HepG2 (cell line): ENCODE measurements around the gene ST7L. TPM values are rescaled to one million over a fixed set of nuclear protein-coding genes. Genes with fewer than 3 reads are reported as not detected.

ENCODE experiments used
- ARNT2 ChIP-seq: sonication (generic); formaldehyde crosslinking; IDR thresholded peaks from 2 replicates; pipeline ENCODE4 v1.8.0; 2022; ENCODE audit warnings: mild to moderate bottlenecking, low read depth, missing genetic modification reagents, moderate library complexity
- ATF7-NPFF ChIP-seq: sonication (generic); formaldehyde crosslinking; IDR thresholded peaks from 2 replicates; pipeline ENCODE4 v1.8.1; 2023; ENCODE audit warnings: mild to moderate bottlenecking, low read depth, missing genetic modification reagents, moderate library complexity
- BATF2 ChIP-seq: sonication (generic); formaldehyde crosslinking; IDR thresholded peaks from 2 replicates; pipeline ENCODE4 v1.8.0; 2022; ENCODE audit warnings: mild to moderate bottlenecking, missing genetic modification reagents, moderate library complexity
- CBX2 ChIP-seq, 2 experiments: fragments of 200-600 bp in 1 of 2; sonication (generic); formaldehyde crosslinking in 1 of 2; IDR thresholded peaks; 2 replicates each; pipeline versions ENCODE4 v1.7.0 to v1.8.1; 2018 to 2022; ENCODE audit warnings: low read depth in 2 of 2, low read length in 1 of 2, mild to moderate bottlenecking in 1 of 2, missing genetic modification reagents in 1 of 2
- DNMT1 ChIP-seq: sonication (generic); formaldehyde crosslinking; IDR thresholded peaks from 2 replicates; pipeline ENCODE4 v1.5.1; 2020; ENCODE audit warnings: mild to moderate bottlenecking, missing genetic modification reagents
- DZIP1 ChIP-seq: sonication (generic); formaldehyde crosslinking; IDR thresholded peaks from 2 replicates; pipeline ENCODE4 v1.5.0; 2020; ENCODE audit warnings: mild to moderate bottlenecking, missing genetic modification reagents
- EP300 ChIP-seq, 3 experiments: sonication (generic) in 1 of 3; formaldehyde crosslinking in 1 of 3; IDR thresholded peaks; 2 replicates each; pipeline versions ENCODE4 v1.5.1 to v1.6.1; 2011 to 2020; ENCODE audit warnings: low read depth in 2 of 3, low read length in 2 of 3, borderline replicate concordance in 1 of 3, improper control_type of control experiment in 1 of 3, mild to moderate bottlenecking in 1 of 3, missing genetic modification reagents in 1 of 3, moderate library complexity in 1 of 3
- HDAC2 ChIP-seq: sonication (generic); formaldehyde crosslinking; IDR thresholded peaks from 2 replicates; pipeline ENCODE4 v1.4.0; 2020; ENCODE audit warnings: missing genetic modification reagents
- HNRNPH1 ChIP-seq: fragments of 200-400 bp; formaldehyde crosslinking; optimal IDR thresholded peaks from 2 replicates; pipeline ENCODE3; 2017; ENCODE audit warnings: mild to moderate bottlenecking, low read depth, low read length
- HOXD1 ChIP-seq: sonication (generic); formaldehyde crosslinking; IDR thresholded peaks from 2 replicates; pipeline ENCODE4 v1.5.0; 2020; ENCODE audit warnings: missing genetic modification reagents
- MXD3 ChIP-seq: IDR thresholded peaks from 2 replicates; pipeline ENCODE4 v1.6.1; 2016; ENCODE audit warnings: mild to moderate bottlenecking, missing biosample characterization, missing genetic modification reagents
- PREB ChIP-seq: sonication (generic); formaldehyde crosslinking; IDR thresholded peaks from 2 replicates; pipeline ENCODE4 v1.4.0; 2020; ENCODE audit warnings: missing genetic modification reagents
- SNAI1 ChIP-seq: sonication (generic); formaldehyde crosslinking; IDR thresholded peaks from 2 replicates; pipeline ENCODE4 v1.5.0; 2020; ENCODE audit warnings: mild to moderate bottlenecking, missing genetic modification reagents, borderline replicate concordance
- ZBTB49 ChIP-seq: sonication (generic); formaldehyde crosslinking; IDR thresholded peaks from 2 replicates; pipeline ENCODE4 v1.4.0; 2020; ENCODE audit warnings: missing genetic modification reagents, borderline replicate concordance
- ZKSCAN8 ChIP-seq: IDR thresholded peaks from 2 replicates; pipeline ENCODE4 v1.6.1; 2016; ENCODE audit warnings: borderline replicate concordance, missing genetic modification reagents, missing compliant biosample characterization
- ZNF350 ChIP-seq: sonication (generic); formaldehyde crosslinking; IDR thresholded peaks from 2 replicates; pipeline ENCODE4 v1.4.0; 2020; ENCODE audit warnings: mild to moderate bottlenecking, low read depth, missing genetic modification reagents, borderline replicate concordance
- ZNF670 ChIP-seq: sonication (generic); formaldehyde crosslinking; IDR thresholded peaks from 2 replicates; pipeline ENCODE4 v1.8.0; 2022; ENCODE audit warnings: mild to moderate bottlenecking, missing genetic modification reagents, borderline replicate concordance
- ZNF709 ChIP-seq: sonication (generic); formaldehyde crosslinking; IDR thresholded peaks from 2 replicates; pipeline ENCODE4 v1.5.0; 2020; ENCODE audit warnings: mild to moderate bottlenecking, missing genetic modification reagents
- ZNF782 ChIP-seq: sonication (generic); formaldehyde crosslinking; IDR thresholded peaks from 2 replicates; pipeline ENCODE4 v1.4.0; 2020; ENCODE audit warnings: missing genetic modification reagents, mild to moderate bottlenecking, borderline replicate concordance
- polyA plus RNA-seq, 8 experiments: library from polyadenylated mRNA; depleted of rRNA in 3 of 8; stranded (reverse) in 7 of 8; unstranded in 1 of 8; fragments of >200 nt; fragmentation: Illumina TruSeq in 4 of 8; extraction: Trizol in 4 of 8; gene quantifications; 2 replicates each; pipeline versions ENCODE4 v1.2.1 to v1.2.3, GENCODE V29; 2011 to 2016; ENCODE audit warnings: low read depth in 4 of 8, missing spikeins in 1 of 8, mixed read lengths in 1 of 8; ENCODE audit not compliant: insufficient read depth in 1 of 8
- total RNA-seq, 5 experiments: library from RNA; depleted of rRNA; stranded (reverse); fragments of >200 nt; fragmentation: Illumina TruSeq; extraction: Trizol; gene quantifications; 2 replicates each; pipeline ENCODE4 v1.2.3, GENCODE V29; 2016; ENCODE audit warnings: low read depth in 1 of 5

ST7L gene
- total and polyA plus RNA-seq, 2 of the 13 experiments (the other 11 are each of a cell fraction or from before 2014, with no cell fraction given), result 8.6 to 19.9 TPM

GRCh38 chr1:112619518-112620376, 806 bp upstream of the ST7L start, which contains the start of gene CAPZA1 (continued):
- TF ChIP-seq CBX2 (IDR thresholded peaks at IDR 0.05; ENCODE audit: low read depth, low read length) (no peak), CBX2 (CRISPR knock-in tag; IDR thresholded peaks at IDR 0.05; ENCODE audit: low read depth) (no peak), MXD3 (0 out of 2 replicates have a peak, but pooled peaks have one; percentile 31), HNRNPH1 (no peak), BATF2 (peak; percentile 66; the same call in 1 of the 2 replicates), HOXD1 (CRISPR knock-in tag) (peak; percentile 82; the same call in 1 of the 2 replicates), ARNT2 (peak; percentile 19; the same call in 1 of the 2 replicates), ZKSCAN8 (CRISPR knock-in tag) (no peak), ZBTB49 (CRISPR knock-in tag) (no peak; the same call in 1 of the 2 replicates), DNMT1 (no peak), PREB (CRISPR knock-in tag) (no peak), EP300 (IDR thresholded peaks at IDR 0.05; ENCODE audit: low read depth in 2 of 2, low read length in 2 of 2) (peak in 1 of 2 experiments; percentile 16; a peak in 1 of 4 replicates), EP300 (CRISPR knock-in tag; IDR thresholded peaks at IDR 0.05; ENCODE audit: borderline replicate concordance) (no peak), ZNF782 (CRISPR knock-in tag) (0 out of 2 replicates have a peak, but pooled peaks have one; percentile 52), DZIP1 (CRISPR knock-in tag) (0 out of 2 replicates have a peak, but pooled peaks have one; percentile 28), ZNF350 (CRISPR knock-in tag) (no peak), SNAI1 (CRISPR knock-in tag) (peak; percentile 34; the same call in 1 of the 2 replicates), HDAC2 (CRISPR knock-in tag) (peak; percentile 52; the same call in 1 of the 2 replicates), ZNF709 (peak; percentile 51; the same call in 1 of the 2 replicates), ZNF670 (CRISPR knock-in tag) (no peak; the same call in 1 of the 2 replicates), ATF7-NPFF (CRISPR knock-in tag) (no peak)
